Cardiac fibroblast (primary cell): ENCODE data around the gene PSMF1.

Experiments used
- DNase-seq, 2 donors: peaks; one replicate each; pipeline versions ENCODE4 v3.0.0 to v3.0.0-alpha.2; 2010; ENCODE audit warnings: low read depth in 2 of 2
- H3K4me3 ChIP-seq, 2 donors: replicated peaks in 1 of 2; 1 replicate in 1 of 2; 2 replicates in 1 of 2; pipeline ENCODE4 v1.5.1; 2011; ENCODE audit warnings: low read depth in 2 of 2, low read length in 2 of 2, mild to moderate bottlenecking in 2 of 2, moderate library complexity in 1 of 2
- TF ChIP-seq, protein P1 (sequence below): IDR thresholded peaks from one replicate; pipeline ENCODE4 v1.5.1; 2011; ENCODE audit warnings: low read depth, mild to moderate bottlenecking, low read length, inconsistent platforms

Gene PSMF1

DNA sequence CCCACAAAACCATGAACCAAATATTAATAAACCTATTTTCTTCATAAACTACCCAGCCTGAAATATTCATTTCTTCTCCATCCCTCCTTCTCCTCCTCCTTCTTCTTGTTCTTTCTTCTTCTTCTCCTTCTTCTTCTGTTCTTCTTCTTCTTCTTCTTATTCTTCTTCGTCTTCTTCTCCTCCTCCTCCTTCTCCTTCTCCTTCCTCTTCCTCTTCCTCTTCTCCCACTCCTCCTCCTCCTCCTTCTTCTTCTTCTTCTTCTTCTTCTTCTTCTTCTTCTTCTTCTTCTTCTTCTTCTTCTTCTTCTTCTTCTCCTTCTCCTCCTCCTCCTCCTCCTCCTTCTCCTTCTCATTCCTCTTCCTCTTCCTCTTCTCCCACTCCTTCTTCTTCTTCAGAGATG lies 71.4 kb downstream of the PSMF1 start:
- DNase-seq: no peak
- TF ChIP-seq, protein P1, sequence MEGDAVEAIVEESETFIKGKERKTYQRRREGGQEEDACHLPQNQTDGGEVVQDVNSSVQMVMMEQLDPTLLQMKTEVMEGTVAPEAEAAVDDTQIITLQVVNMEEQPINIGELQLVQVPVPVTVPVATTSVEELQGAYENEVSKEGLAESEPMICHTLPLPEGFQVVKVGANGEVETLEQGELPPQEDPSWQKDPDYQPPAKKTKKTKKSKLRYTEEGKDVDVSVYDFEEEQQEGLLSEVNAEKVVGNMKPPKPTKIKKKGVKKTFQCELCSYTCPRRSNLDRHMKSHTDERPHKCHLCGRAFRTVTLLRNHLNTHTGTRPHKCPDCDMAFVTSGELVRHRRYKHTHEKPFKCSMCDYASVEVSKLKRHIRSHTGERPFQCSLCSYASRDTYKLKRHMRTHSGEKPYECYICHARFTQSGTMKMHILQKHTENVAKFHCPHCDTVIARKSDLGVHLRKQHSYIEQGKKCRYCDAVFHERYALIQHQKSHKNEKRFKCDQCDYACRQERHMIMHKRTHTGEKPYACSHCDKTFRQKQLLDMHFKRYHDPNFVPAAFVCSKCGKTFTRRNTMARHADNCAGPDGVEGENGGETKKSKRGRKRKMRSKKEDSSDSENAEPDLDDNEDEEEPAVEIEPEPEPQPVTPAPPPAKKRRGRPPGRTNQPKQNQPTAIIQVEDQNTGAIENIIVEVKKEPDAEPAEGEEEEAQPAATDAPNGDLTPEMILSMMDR: no peak
- H3K4me3 ChIP-seq: no peak overlapping the region

DNA sequence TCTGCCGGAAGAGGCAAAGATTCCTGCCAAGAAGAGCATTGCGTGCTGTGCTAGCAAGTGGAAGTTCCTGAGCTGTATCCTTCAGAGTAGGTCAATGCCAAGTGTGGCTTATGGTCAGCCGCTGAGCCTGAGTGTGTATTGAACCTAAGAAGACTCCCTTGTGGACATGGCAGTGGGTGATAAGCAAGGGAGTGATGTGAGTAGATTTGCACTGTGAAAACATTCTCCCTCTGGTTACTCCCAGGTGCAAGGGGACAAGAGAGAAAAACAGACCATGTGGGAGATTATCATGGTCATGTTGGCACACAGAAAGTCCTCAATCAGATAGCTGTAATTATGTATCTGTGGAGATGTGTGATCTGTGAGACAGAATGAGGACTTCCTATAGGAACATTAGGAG lies 72.4 kb downstream of the PSMF1 start:
- DNase-seq: no peak
- TF ChIP-seq, protein P1: no peak
- H3K4me3 ChIP-seq: no peak overlapping the region

DNA sequence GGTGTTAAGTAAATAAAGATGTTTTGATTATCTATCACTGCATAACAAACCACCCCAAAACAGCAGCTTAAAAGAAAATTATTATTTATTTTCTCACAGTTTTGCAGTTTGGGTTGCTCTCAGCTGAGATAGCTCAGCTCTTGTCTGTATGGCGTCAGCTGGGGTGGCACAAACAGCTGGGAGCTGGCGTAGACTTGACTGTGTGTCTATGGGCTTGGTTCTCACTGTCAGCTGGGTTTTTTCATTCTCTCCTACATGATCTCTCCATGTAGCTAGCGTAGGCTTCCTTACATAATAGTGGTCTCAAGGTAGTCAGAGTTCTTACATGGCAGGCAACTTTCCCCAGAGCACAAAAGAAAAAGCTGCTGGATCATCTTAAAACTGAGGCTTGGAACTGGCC lies 72.9 kb downstream of the PSMF1 start:
- no peak overlapping the region for H3K4me3 ChIP-seq
- no peak for DNase-seq
- TF ChIP-seq, protein P1: no peak

DNA sequence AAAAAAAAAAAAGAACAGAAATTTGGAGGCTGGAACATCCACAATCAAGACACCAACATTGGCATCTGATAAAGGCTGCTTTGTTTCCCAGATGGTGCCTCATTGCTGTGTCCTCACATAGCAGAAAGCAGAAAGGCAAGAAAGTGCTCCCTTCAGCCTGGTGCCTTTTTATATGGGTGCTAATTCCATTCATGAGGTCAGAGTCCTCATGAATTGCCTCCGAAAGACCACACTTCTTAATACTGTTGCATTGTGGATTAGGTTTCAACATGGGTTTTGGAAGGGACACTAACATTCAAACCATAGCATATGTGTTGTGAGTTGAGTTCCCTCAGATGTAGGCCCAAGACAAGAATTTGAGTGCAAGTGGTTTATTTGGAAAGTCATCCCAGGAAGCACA lies 76.8 kb downstream of the PSMF1 start:
- no peak overlapping the region for H3K4me3 ChIP-seq
- TF ChIP-seq, protein P1: no peak
- no peak for DNase-seq

DNA sequence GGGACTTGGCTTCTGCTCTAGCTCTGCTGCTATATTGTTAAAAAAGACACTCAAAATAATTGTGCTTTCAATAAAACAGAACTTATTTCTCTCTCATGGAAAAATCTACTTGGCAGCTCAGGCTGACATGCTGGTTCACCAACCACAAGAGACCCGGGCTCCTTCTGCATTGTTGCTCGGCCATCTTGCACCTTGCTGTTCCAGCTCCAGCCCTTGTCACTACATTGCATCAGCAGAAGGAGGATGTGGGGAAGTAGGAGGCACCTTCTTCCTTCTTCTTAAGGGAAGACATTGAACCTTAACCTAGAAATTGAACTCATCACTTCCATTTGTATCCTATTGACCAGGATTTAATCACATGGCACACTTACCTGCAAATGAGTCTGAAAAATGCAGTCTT lies 78.2 kb downstream of the PSMF1 start:
- TF ChIP-seq, protein P1: no peak
- no peak overlapping the region for H3K4me3 ChIP-seq

DNA sequence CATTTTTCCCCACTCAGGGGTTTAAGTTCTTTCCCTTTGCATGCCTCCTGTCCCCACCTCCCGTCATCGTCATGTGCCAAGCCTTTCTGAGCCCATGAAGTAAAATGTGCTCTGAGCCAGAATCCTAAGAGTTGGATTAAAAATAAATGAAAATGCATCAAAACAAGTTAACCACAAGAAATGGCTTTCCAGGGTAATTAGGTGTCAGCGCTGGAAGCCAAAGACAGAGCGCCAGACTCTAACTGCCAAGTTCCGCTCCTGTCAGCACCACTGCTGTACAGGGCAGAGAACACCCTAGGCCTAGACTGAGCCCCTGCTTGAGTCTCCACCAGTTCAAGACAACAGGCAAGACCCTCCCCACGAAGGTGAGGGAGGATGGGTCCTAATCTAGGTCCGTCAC lies 79.4 kb downstream of the PSMF1 start:
- TF ChIP-seq, protein P1: no peak
- no peak overlapping the region for H3K4me3 ChIP-seq
- no peak for DNase-seq

More for the DNA sequence above, 78.2 kb downstream of the PSMF1 start:
- DNase-seq: no peak

DNA sequence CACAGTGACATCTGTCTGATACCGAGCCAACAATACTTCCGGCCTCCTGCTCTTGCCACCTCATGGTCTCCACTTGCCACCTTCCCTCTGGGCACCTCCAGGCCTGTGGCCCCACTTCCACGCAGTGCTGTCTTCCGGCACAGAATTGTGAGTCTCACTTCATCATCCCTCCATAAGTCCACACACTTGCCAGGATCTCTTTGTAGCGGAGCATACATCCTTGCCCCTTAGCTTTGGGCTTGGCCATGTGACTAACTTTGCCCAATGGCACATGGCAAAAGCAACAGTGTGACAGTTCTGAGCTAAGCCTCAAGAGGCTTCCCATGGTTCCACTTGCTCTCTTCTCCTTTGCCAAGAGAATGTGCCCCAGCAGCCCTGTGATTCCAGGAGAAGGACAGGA lies 80.3 kb downstream of the PSMF1 start:
- TF ChIP-seq, protein P1: no peak
- no peak for DNase-seq
- H3K4me3 ChIP-seq: no peak overlapping the region
